Endometrial microvascular endothelial cells (primary cell): ENCODE results near the gene RAD51AP2. TPM values are rescaled to one million over a fixed set of nuclear protein-coding genes. Genes with fewer than 3 reads are reported as not detected.
"Not testable (repeated sequence)": the region's sequence is repeated elsewhere in the genome, so short reads cannot be mapped to it uniquely, and the experiment has no call there.

ENCODE experiments used
- in situ Hi-C: cut with HindIII; loops from 2 replicates; pipeline ENCODE4 v1.10.0; 2017; ENCODE audit warnings: low sequenced_read_pairs, low pct_unique_long_range_greater_than_20kb; ENCODE audit errors: inconsistent ontology term
- total RNA-seq: library from RNA; depleted of rRNA; stranded (reverse); fragments of >200 nt; gene quantifications from one replicate; pipeline ENCODE4 v1.2.3, GENCODE V29; 2015; ENCODE audit errors: inconsistent ontology term

Gene RAD51AP2
- total RNA-seq, 1 donor from 2014 or later: not detected

DNA sequence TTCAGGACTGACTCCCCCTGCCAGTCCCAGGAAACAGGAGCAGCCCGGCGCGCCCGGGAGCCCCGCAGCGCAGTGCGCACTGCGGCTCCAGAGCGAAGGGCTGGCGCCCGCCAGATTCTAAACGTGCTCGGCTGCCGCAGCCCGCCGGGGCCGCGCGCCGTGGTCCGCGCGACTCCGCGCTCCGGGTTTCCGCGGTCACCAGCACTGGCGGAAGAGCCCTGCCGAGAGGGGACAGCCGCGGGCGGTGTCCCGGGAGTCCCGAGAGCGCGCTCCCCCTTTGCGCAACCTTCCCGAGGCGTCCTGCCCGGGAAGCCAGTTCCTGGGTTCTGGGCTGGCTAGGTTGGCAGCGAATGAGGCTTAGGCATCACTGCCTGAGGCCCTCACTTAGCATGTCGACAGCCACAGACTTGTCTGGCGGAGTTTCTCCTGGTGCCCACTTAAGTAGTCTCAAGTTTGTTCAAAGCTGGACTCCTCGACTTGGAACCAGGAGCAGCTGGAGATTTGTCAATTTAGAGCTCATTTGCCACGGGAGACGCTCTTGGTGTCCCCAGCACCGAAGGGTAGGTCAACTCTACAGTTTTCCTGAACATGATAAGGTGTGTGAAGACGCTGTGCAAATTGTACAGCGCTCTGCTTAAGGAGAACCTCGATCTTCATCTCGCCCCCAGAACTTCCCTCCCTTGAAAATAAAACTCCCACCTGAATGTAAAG lies 20.8 kb upstream of the RAD51AP2 start:
- in situ Hi-C loops: no loop called here

DNA sequence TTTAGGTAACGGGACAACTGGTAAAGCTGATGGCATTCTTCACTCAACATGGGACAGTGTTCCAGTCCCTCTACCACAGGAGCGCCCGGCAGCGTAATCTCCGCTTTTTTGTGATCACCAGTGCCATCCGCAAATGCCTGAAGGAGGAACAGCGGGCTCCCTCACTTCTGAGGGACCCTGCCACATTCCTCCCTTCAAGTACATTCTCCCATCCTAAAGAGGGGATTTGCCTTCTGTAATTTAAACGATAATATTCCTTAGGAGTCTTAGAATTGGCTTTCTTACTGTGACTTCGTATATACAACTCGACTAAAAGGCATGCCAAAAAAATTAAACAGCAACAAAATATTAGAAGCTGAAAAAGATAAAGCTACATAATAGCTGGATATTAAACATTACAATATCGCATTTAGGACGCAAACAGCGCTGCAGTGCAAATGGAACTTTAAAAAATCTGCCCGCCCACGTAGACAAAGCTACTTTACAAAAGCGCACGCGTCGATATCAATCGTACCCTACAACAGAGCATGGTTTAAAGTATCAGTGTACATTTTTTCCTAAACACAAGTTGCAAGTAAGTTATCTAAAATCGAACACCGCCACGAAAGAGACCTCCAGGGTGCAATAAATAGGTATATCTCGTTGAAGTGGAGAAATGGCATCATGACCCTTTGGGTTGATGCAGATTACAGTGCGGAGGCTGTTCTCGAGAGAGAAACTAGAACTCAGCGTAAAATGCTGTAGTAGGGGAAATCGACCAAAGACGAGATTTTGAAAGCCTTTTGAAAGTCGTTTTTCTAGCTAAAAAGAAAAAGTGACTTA lies 20.0 kb upstream of the RAD51AP2 start:
- in situ Hi-C loops: no loop called here

DNA sequence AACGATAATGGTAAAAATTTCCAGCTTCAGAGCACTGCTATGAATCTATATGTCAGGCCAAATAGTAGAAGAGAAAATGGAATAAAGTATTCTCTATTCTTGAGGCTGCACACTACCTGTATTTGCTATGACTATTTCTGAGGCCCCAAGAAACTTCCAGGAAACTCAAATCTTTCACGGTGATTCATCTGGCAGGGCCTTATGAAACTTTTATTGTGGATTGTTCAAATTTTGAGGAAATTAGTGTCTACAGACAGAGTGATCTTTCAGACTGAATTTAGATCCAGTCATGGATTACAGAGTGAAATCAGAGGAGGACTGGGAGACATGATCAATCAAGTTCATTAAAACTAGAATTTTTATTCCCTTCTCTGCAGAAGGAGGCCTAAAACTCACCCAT lies 18.2 kb upstream of the RAD51AP2 start:
- in situ Hi-C loops: no loop called here

DNA sequence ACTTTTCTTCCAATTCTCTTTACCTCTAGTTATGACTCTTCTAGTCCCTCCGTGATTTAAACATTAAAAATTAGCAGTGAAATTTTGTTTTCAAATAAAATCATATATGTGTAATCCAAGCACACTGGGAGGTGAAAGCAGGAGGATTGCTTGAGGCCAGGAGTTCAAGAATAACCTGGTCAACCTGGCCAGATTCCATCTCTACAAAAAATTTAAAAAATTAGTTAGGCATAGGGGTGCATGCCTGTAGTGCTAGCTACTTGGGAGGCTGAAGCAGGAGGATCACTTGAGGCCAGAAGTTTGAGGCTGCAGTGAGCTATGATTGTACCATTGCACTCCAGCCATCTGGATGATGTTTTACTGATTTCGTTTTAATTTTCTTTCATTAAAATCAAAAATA lies 15.3 kb upstream of the RAD51AP2 start:
- in situ Hi-C loops: no loop called here

DNA sequence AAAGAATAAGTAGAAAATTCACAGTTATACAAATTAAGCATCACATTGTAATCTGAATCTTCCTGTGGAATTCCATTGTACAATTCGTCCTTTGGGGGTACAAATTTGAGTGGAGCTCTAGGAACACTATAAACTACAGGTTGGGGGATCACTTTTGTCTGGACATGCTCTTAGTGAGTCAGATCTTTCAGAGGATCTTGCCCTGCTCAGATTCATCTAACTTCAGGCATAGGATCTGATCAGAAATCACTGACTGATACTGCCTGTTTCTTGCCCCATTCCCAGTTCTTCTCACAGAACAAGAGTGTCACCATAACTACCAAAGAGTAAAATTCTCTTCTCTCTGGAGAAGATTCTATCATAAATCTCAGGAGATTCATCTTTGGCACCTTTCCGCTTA lies 11.5 kb upstream of the RAD51AP2 start:
- in situ Hi-C loops: no loop called here

DNA sequence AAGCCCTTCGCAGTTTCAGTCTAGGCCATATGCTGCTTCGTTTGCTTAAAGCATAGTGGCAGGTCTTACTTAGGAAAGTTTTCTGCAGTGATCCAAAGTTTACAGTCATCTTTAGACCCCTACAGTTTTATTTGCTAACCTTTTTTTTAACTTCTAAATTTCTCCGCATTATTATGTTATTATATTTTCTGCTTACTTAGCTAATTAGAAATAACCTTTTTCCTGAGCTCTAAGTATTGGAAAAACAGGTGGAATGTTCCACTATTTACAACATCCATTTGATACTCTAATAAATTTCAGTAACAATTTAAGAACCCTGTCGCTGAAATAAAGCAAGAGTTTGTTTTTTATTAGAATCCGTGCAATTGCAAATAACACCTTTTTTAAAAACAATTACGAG lies 4.1 kb upstream of the RAD51AP2 start:
- in situ Hi-C loops: no loop called here

DNA sequence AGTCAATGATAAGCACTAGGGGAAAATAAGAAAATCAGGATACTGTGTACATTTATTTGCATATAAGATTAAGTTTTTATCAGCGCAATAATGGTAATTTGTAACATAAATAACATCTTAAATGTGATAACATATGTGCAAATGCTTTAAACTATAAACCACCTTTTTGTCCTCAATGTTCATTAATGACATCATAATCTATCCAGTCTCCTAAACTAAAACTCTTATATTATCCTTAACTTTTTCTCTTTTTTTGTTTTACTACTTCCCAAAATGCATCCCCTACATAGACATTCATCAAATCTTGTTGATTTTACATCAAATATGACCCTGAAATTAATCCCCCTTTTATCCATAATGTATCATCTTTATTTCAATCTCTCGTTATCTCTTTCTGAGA lies 3.4 kb upstream of the RAD51AP2 start:
- in situ Hi-C loops: no loop called here

DNA sequence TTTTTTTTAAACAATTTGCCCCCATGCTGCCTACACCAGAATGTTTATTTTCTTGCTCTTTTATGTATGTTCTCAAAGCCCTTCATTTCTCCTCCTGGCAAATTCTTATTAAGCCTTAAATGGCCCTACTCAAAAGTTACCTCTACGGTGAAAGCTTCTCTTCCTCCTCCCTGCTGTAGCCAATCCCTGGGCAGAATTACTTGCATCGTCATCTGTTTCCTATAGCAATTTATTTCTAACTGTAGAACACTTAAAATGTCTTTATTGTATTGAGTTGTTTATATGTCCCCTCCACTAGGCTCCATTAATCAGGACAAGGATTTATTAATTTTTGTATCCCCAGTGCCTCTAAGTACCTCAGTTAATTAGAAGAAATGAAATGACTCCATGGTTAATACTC lies 2.5 kb upstream of the RAD51AP2 start:
- in situ Hi-C loops: no loop called here

DNA sequence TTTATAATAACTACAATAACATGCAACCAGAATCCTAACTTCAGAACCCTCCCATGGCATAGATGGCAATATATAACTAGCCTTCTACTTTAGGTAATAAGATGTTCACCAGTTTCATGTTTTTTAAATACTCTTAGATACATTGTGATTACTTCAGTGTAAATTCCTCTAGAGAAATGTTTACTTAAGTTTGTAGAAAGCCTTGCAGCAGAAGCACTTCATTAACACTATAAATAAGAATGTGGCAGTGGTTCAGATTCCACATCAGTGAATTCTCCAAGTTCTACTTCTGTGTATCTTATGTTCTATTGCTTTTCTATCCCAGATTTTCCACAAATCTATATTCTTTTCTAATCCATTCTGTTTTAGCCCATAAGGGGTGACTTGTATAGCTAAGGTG lies 1.2 kb upstream of the RAD51AP2 start:
- in situ Hi-C loops: no loop called here

DNA sequence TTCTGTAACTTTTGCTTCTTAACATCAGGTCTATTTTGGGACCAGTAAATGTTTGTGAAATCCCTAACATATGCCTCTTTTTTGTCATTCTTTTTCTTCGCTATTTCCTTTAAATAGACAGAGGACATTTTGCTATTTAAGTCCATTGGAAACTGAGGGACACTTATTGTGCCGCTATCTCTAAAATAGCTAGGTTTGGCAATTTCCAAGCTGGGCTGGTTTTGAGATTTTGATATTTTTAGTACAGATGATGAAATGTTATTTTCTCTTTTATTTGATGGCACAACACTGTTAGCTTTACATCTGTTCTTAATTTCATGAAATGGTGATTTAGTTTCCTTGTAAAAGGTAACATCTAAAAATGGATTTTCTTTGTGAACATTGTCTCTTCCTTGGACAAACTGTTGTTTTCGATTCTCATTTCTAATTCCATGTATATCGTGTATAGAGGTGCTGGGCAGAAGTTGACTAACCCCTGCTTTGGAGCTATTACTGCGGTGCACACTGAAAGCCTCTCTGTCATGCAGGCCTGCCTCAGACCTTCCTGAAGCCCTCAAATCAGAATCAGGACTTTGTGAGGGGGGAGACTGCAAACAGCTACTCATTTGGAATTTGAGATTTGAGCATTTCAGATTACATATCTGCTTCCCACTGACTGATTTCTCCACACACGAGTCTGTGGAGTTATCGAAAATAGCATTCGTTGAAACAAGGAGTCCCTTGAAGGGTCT lies 594 bp downstream of the RAD51AP2 start:
- in situ Hi-C loops: no loop called here

DNA sequence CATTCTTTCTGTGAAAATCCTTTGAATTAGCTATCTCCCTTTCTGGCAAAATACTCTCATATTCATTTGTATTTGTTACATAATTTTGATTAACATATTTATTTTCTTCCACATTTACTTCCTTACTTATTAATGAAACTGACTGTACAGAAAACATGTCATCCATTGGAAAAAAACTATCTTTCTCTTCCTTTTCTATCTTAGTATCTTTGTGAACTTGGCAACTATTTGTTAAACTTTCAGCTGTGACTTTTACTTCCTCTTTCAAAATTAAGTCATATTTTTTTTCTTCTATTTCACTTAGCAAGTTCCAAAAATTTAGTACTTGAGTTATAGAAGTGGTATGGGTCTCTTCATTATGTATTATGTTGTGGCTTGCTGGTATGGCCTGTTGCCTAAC lies 2.6 kb downstream of the RAD51AP2 start:
- in situ Hi-C loops: no loop called here

DNA sequence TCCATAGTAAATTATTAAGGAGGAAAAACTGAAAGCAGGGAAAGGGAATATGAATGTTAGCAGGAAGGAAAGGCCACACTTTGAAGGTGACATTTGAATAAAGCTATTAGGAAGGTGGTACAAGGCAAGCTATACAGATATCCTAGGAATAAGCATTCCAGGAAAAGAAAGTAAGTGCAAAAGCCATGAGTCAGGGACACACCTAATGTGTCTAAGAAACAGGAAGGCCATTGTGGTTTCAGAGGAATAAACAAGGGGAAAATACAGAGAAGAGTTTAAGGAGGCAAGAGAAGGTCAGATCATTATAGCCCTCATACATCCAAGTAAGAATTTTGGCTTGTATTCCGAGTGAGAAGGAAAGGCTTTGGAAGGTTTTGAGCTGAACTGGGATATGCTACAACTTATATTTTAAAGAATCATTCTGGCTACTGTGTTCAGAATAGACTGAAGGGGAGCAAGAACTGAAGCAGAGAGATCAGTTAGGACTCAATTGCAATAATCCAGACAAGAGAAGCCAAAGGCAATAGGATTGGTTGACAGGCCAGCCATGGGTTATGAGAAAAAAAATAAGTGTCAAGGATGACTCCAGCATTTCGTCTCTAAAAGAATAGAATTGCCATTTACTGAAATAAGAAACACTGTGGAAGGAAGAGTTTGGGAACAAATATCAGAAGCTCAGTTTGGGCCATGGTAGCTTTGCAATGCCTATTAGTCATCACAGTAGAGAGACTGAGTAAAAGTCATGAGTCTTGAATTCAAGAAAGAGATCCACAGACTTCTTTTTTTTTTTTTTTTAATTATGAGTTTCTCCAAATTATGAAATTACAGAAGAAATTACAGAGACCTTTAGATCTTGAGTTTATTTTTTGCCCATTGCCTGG lies 11.3 kb downstream of the RAD51AP2 start:
- in situ Hi-C loops: no loop called here

DNA sequence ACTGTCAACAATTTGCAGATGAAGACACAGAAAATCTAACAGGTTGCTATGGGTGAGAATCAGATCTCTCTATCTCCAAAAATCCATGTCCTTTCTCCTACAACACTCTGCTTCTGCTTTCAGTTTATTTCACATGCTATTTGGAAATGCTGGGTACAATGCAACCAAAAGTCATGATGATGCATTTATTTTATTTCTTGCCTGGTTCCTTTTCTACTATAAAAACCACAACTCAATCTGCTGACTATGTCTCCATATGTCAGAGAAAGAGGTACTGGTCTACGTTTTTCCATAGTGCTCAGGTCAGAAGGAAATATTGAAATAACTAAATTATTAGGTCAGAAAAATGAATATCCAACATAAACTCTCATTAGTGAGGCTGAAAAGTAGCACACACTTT lies 20.5 kb downstream of the RAD51AP2 start:
- in situ Hi-C loops: no loop called here

DNA sequence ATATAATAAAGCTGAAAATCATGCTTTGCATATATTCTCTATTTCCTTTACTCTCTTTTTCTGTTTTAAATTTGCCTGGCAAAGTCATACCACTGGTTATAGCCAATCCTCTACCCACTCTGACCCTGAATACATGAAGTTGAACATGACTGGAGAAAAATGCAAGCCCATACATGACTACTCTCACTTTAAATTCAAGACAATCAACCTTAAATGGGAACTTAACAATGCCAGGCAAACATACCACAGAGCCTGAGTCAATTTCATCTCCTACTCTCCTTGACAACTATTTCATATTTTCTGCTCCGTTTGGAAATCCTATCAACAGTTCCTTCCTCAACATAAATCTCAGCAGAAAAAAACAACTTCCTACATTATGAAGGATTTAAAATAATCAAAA lies 22.6 kb downstream of the RAD51AP2 start:
- in situ Hi-C loops: no loop called here

DNA sequence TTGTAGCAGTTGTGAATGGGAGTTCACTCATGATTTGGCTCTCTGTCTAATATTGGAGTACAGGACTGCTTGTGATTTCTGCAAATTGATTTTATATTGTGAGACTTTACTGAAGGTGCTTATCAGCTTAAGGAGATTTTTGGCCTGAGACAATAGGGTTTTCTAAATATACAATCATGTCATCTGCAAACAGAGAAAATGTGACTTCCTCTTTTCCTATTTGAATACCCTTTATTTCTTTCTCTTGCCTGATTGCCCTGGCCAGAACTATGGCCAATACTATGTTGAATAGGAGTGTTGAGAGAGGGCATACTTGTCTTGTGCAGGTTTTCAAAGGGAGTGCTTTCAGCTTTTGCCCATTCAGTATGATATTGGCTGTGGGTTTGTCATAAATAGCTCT lies 28.1 kb downstream of the RAD51AP2 start:
- in situ Hi-C loops: not testable (repeated sequence)

DNA sequence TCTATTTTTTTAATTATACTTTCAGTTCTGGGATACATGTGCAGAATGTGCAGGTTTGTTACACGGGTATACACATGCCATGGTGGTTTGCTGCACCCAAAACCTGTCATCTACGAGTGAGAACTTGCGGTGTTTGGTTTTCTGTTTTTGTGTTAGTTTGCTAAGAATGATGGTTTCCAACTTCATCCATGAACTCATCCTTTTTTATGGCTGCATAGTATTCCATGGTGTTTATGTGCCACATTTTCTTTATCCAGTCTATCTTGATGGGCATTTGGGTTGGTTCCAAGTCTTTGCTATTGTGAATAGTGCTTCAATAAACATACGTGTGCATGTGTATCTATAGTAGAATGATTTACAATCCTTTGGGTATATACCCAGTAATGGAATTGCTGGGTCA lies 29.6 kb downstream of the RAD51AP2 start:
- in situ Hi-C loops: not testable (repeated sequence)

DNA sequence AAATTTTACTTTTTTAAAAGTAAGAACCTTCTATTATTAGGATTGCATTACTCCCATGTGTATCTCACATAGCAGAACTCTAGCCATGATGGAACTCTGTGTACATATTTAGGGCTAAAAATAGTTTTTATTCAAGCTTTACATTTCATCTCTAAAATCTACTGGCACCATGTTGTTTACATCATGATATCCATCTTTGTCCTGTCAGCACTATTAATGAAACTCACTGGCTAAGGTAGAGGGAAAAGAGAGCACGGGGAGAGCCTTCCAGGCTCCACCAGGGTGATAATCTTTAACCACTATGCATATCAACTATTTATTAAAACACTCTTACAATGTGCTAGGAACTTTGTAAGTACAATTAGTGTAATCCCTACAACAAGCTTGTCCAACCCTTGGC lies 34.7 kb downstream of the RAD51AP2 start:
- in situ Hi-C loops: no loop called here

DNA sequence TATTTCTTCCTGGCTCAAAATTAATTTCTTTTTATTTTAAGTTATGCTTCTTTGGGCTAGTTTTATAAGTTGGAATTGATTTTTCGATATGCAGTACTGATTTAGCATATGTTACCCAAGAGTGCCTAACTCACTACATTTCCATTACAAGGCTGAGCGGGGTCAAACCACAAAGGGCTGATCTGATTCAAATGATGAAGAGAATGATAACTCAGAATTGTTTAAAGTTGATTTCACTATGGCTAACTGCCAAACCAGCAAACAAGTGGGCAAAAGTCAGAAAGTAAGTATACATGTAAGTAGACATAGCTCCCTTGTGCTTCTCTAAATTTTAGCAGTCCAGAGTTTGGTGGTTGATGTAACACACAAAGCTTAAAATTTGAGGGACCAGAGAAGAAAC lies 35.6 kb downstream of the RAD51AP2 start:
- in situ Hi-C loops: no loop called here

DNA sequence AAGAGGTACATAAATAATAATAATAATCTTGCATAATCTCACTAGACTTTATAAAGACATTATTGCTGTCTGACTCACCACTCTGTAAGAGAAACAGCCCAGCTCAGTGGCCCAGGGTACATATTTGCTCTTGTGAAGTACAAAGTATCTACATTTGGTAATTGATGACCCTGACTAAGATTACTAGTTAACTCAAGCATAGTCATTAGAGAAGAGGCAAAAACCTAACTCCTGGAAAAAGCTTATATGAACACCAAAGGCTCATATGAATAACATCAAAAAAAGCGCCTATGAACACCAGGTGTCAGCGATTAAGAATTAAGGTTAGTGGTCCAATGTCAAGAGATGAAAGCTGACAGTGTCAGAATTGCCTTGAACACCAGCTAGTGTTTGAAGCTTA lies 38.4 kb downstream of the RAD51AP2 start:
- in situ Hi-C loops: no loop called here
